Rectal smooth muscle tissue (tissue), 1 donor: ENCODE measurements around the gene CARMIL3.

Experiments
- H3K27ac ChIP-seq: one replicate; pipeline ENCODE4 v1.7.0; 2013; ENCODE audit warnings: low read depth, low read length, inconsistent platforms
- H3K27me3 ChIP-seq: one replicate; pipeline ENCODE4 v1.7.0; 2013; ENCODE audit warnings: low read length; ENCODE audit not compliant: control insufficient read depth, insufficient read depth
- H3K36me3 ChIP-seq: one replicate; pipeline ENCODE4 v1.7.0; 2013; ENCODE audit warnings: low read length; ENCODE audit not compliant: control insufficient read depth, insufficient read depth
- H3K4me1 ChIP-seq: one replicate; pipeline ENCODE4 v1.7.0; 2013; ENCODE audit warnings: low read length; ENCODE audit not compliant: control insufficient read depth, insufficient read depth
- H3K4me3 ChIP-seq: one replicate; pipeline ENCODE4 v1.7.0; 2013; ENCODE audit warnings: low read length
- H3K9ac ChIP-seq: one replicate; pipeline ENCODE4 v1.7.0; 2013; ENCODE audit warnings: low read length

The CARMIL3 gene

DNA sequence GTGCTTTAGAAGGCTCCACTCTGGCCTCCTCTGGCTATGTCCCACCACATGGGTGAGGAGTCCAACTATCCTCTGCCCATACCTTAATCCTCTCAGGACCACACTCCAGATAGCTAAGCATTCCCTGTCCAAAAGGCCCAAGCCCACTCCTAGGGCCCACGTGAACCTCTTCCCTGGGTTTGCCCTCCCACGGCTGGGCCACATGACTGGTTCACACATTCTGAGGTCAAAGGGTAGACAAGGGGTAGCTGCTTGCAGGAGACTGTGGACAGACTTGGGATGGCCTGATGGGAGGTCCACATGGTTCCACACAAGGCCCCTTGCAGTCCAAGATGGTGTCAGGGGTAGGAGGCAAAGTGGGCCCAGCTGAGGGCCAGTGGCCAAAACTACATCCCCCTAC, 36.3 kb downstream of the CARMIL3 start:
- no peak overlapping the region for H3K4me3 ChIP-seq
- no peaks in the 10 kb centered on the region for H3K36me3 ChIP-seq
- H3K9ac ChIP-seq, result no peak overlapping the region
- no peaks in the 10 kb centered on the region for H3K27me3 ChIP-seq
- H3K27ac ChIP-seq, result no peak overlapping the region
- H3K4me1 ChIP-seq, result no peaks in the 10 kb centered on the region

DNA sequence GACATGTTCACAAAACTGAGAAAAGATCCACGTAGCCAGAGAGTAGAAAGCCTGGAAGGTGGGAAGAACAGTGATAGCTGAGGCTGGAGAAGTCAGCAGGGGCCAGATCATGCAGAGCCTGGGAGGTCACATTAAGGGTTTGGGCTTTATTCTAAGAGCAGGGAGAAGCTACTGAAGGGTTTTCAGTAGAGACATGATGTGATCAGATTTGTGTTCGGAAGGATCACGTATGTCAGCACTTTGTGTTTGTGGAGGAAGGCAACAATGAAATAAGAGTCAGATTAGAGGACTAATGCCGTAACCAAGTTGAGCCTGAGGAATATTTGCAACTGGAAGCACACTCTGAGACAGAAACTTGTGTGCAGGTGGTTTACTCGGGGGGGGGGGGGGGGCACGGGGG, 38.1 kb downstream of the CARMIL3 start:
- no peak overlapping the region for H3K27ac ChIP-seq
- no peak overlapping the region for H3K4me3 ChIP-seq
- peaks cover 3% of the 10 kb centered on the region for H3K4me1 ChIP-seq
- H3K36me3 ChIP-seq, result no peaks in the 10 kb centered on the region
- no peaks in the 10 kb centered on the region for H3K27me3 ChIP-seq
- H3K9ac ChIP-seq, result no peak overlapping the region

DNA sequence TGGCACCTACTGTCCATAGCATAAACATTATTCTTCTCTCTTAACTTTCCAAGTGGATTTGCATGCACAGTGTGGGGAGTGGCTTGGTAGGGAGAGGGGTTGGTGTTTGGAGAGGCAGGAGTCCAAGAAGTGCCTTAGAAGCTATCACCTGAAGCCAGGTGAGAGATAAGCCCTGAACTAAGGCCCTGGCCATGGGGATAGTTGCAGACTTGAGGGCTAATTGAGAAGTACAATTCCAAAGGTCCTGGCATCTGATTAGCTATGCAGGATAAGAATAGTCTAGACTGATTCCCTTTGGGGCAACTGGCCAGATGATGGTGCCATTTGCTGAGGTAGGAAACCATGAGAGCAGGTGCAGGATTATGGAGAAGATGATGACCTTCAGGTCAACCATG, 40.3 kb downstream of the CARMIL3 start:
- Histone ChIP-seq H3K27ac (no peak overlapping the region), H3K9ac (no peak overlapping the region), H3K4me1 (peaks cover 3% of the 10 kb centered on the region), H3K4me3 (no peak overlapping the region), H3K36me3 (no peaks in the 10 kb centered on the region), H3K27me3 (no peaks in the 10 kb centered on the region)

DNA sequence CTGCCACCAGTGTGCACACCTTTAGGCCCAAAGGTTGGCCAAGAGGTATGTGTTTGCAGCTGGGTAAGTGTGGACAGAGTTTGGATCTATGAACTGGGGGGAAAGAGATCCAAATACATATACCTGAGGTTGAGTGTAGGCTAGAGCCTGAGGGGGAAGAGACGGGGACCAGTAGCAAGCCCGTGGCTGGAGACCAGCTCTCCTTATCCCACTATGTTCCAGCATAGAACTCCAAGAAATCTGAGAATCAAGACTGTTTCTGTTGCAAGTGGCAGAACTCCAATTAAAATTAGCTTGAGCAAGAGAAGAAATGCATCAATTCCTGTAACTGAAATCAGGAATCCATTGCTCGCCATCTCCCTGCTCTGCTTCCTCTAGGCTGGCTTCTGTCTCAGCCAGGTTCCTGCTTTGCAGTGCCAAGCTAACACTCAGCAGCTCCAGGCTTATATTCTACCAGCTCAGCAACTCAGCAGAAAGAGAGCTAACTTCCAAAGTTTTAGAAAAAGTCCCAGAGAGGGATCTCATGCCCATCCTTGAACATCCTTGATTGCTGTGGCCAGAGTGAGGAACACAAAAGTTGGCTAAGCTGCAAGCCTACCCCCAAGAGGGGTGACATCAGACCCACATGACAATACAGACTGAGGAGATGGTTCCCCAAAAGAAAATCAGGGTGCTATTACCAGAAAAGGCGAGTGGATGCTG, 40.8 kb downstream of the CARMIL3 start:
- Histone ChIP-seq H3K36me3 (no peaks in the 10 kb centered on the region), H3K9ac (no peak overlapping the region), H3K27me3 (no peaks in the 10 kb centered on the region), H3K27ac (no peak overlapping the region), H3K4me1 (peaks cover 3% of the 10 kb centered on the region), H3K4me3 (no peak overlapping the region)

DNA sequence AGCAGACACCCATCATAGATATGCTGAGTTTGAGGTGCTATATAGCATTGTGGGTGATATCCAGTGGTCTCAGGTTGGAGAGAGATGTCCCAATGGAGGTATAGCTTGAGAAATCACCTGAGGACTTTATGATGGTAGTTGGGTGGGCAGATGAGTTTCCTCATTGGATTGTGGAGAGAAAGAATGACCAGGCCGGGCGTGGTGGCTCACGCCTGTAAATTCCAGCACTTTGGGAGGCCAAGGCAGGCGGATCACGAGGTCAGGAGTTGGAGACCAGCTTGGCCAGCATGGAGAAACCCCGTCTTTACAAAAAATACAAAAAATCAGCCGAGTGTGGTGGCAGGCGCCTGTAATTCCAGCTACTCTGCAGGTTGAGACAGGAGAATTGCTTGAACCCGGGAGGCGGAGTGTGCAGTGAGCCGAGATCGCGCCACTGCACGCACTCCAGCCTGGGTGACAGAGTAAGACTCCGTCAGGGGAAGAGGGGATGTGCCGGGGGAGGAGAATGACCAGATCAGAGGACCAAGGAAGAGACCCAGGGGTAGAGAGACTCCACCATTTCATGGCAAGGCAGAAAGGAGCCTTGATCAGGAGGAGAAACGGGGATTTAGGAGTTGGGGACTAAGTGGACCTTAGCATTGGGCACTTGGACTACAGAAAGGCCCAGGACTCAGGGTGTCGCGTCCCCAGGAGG, 41.5 kb downstream of the CARMIL3 start:
- Histone ChIP-seq H3K4me3 (peak overlapping the region; percentile 69), H3K27me3 (no peaks in the 10 kb centered on the region), H3K9ac (no peak overlapping the region), H3K4me1 (peaks cover 3% of the 10 kb centered on the region), H3K36me3 (no peaks in the 10 kb centered on the region), H3K27ac (peak overlapping the region; percentile 86)

DNA sequence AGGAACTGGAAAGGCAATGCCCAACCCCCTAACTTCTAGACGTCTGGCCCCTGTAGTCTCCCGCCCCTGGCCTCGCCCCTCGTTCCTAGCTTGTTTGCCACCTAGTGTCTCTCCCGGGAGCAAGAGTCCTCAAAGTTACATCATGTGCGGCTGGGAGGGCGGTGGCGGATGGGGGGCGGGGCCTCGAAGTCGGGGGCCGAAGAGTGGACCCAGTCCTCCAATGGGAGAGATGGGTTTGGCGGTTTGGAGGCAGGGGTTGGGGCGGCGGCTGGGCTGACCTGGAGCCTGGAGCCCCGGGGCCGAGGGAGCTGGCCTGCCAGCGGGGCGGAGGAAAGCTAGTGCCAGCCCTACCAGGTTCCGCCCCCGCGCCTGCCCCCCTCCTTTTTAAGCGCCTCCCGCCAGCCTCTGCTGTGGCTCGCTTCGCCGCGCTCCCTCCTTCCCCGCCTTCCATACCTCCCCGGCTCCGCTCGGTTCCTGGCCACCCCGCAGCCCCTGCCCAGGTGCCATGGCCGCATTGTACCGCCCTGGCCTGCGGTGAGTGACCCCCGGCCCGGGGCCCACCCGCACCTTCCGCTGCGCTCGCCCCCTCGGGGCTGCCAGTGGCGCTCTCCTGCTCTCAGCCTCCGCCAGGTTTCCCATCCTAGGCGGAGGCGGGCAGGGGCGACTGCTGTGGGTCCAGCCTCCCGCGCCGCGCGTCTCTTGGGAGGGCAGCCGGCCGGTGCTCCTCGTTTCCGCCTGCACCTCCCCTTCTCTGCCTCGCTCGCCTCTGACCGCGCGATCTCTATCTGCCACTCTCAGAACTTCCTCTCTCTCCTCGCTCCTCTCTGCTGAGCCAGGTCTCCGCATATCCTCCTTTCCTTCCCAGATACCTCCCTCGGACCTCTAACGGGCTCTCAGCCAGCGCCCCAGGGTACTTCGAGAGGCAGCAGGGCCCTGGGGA, 42.4 kb downstream of the CARMIL3 start, which contains the start of gene PCK2:
Gene PCK2, plus strand, starts transcription at position 411 of the 940 bp plus-strand sequence. Its CDS starts 95 bp downstream, at position 506.
- Histone ChIP-seq H3K36me3 (peaks cover under 1% of the 10 kb centered on the region), H3K4me3 (peak within 1 kb of the TSS; percentile 69), H3K27me3 (no peaks in the 10 kb centered on the region), H3K9ac (peak within 1 kb of the TSS; percentile 69), H3K27ac (peak within 1 kb of the TSS; percentile 86), H3K4me1 (peaks cover 3% of the 10 kb centered on the region)

DNA sequence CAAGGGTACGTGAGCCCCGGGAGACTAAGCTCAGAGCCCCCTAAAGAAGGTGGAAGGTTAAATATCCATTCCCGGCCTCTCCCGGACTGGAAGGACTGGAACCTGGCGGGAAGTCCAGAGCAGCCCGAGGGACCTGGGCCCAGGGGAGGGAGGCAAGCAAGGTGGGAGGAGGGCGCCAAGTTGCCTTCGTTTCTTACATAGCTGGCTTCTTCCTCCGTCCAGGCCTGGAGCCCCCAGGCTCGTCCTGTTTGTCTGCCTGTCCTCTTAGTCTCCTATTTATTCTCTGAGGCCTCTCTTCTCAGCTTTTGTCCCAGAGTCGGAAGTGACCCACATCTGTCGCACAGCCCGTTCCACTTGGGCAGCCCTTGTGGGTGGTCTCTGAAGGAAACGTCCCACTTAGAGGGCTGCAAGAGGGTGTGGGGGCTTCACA, 43.0 kb downstream of the CARMIL3 start:
- H3K27ac ChIP-seq, result peak overlapping the region; percentile 86
- H3K4me3 ChIP-seq, result peak overlapping the region; percentile 69
- peaks cover 3% of the 10 kb centered on the region for H3K4me1 ChIP-seq

DNA sequence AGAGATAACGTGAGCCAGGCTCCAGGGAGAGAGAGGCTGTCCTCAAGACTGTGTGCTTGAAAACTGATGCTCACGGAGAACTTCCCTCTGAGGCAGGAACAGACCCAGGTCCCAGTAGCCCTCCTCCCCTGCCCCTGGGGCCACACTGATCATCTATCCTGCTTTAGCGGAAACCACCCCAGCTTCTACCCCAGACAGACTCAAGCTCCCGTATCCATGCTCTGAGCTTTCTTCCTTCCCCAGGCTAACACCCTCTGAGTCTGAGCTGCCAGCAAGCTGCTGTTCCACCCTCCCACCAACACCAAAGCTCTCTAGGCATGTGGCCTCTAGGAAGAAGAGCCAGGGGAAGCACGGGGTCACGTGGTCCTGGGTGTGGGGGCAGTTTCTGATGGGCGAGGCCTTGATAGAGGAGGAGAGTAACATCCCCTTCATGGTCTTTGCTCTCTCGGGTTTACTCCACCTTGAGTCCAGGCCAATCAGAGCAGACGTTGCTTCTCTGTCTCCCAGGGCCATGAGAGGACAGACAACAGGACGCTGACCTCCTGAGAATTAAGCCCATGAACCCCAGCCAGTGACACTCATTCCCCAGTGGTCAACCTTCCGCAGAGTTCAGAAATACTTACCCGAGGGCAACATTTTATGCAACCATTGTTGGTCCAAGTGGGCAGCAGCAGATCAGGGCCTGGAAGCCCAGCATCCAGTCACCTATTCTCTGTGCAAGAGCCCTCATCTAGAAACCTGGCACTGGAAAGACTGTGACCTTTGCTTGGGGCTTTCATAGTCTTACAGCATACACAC, 43.7 kb downstream of the CARMIL3 start:
- H3K4me3 ChIP-seq, result peak overlapping the region; percentile 69
- peaks cover 9% of the 10 kb centered on the region for H3K36me3 ChIP-seq
- no peak overlapping the region for H3K27ac ChIP-seq
- peak overlapping the region; percentile 69 for H3K9ac ChIP-seq
- no peaks in the 10 kb centered on the region for H3K27me3 ChIP-seq
- H3K4me1 ChIP-seq, result peaks cover 3% of the 10 kb centered on the region

More for the DNA sequence above, 43.0 kb downstream of the CARMIL3 start:
- Histone ChIP-seq H3K36me3 (peaks cover 5% of the 10 kb centered on the region), H3K9ac (peak overlapping the region; percentile 69), H3K27me3 (no peaks in the 10 kb centered on the region)

DNA sequence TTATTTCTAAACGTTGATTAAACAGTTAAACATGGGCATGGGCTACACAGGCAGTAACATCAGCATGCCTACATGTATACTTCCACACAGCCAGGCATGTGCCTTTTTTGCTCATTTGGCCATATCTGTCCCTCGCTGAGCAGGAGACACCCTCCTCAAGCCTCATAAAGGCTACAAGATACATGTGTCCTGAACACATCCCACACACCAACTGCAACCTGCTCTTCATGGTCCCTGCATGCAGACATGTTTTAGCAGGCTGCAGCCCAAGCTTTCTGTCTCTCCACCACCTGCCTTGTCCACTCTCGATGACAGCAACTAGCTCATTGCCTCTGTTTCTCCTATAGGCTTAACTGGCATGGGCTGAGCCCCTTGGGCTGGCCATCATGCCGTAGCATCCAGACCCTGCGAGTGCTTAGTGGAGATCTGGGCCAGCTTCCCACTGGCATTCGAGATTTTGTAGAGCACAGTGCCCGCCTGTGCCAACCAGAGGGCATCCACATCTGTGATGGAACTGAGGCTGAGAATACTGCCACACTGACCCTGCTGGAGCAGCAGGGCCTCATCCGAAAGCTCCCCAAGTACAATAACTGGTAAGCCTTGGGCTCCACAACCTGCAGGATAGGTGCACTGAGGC, 44.9 kb downstream of the CARMIL3 start:
- peaks cover 13% of the 10 kb centered on the region for H3K36me3 ChIP-seq
- no peak overlapping the region for H3K4me3 ChIP-seq
- H3K4me1 ChIP-seq, result peaks cover 3% of the 10 kb centered on the region

DNA sequence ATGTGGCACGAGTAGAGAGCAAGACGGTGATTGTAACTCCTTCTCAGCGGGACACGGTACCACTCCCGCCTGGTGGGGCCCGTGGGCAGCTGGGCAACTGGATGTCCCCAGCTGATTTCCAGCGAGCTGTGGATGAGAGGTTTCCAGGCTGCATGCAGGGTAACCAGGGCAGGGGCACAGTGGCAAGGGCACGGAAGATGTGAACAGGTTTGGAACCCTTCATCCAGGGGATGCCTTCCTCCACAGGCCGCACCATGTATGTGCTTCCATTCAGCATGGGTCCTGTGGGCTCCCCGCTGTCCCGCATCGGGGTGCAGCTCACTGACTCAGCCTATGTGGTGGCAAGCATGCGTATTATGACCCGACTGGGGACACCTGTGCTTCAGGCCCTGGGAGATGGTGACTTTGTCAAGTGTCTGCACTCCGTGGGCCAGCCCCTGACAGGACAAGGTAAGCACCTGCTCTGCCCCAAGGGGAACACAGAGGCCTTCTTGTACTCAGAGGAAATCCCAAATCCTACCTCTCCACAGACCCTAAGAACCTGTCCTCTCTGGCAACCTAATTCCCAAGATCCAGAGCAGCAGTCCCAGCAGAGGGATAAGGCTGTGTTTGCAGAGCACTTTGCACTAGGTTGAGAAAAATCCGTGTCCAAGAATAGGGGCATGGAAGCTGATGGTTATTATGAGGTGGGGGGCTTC, 46.6 kb downstream of the CARMIL3 start:
- peaks cover 3% of the 10 kb centered on the region for H3K4me1 ChIP-seq

More for the DNA sequence above, 44.9 kb downstream of the CARMIL3 start:
- Histone ChIP-seq H3K9ac (no peak overlapping the region), H3K27me3 (no peaks in the 10 kb centered on the region), H3K27ac (no peak overlapping the region)

More for the DNA sequence above, 46.6 kb downstream of the CARMIL3 start:
- H3K27me3 ChIP-seq, result no peaks in the 10 kb centered on the region
- H3K4me3 ChIP-seq, result no peak overlapping the region
- H3K36me3 ChIP-seq, result peaks cover 13% of the 10 kb centered on the region
- no peak overlapping the region for H3K9ac ChIP-seq
- H3K27ac ChIP-seq, result no peak overlapping the region
